HG03103 (cell line): ENCODE measurements around the gene STEAP3.
A peak's percentile ranks its signal among the peaks of the same experiment; 100 is the strongest.

Source experiments
- ATAC-seq: cut with Tn5 transposase; IDR thresholded peaks from one replicate; pipeline ENCODE4 v1.9.1; 2021; ENCODE audit warnings: low read depth; ENCODE audit not compliant: unreplicated experiment

The STEAP3 gene

GRCh38 chr2:119223521-119224390, at the start of gene STEAP3:
Gene STEAP3 (plus strand): TSS chr2:119223834. CDS start chr2:119231013, 7,179 bp downstream.
- peak; percentile 64 for ATAC-seq

- ATAC-seq: peak; percentile 71
These were observed 49.2 kb upstream of the STEAP3 start for GRCh38 chr2:119174216-119174992.

- ATAC-seq: no peak
These were observed 48.7 kb upstream of the STEAP3 start for GRCh38 chr2:119174993-119175347.

GRCh38 chr2:119175517-119175916, 48.1 kb upstream of the STEAP3 start:
- no peak for ATAC-seq

- ATAC-seq: no peak
These were observed 46.3 kb upstream of the STEAP3 start for GRCh38 chr2:119177171-119177837.

GRCh38 chr2:119177838-119178190, 45.8 kb upstream of the STEAP3 start:
- ATAC-seq: no peak

- ATAC-seq: no peak
These were observed 44.9 kb upstream of the STEAP3 start for GRCh38 chr2:119178776-119179175.

GRCh38 chr2:119179202-119179601, 44.4 kb upstream of the STEAP3 start:
- ATAC-seq: no peak

GRCh38 chr2:119179991-119180390, 43.6 kb upstream of the STEAP3 start:
- no peak for ATAC-seq

GRCh38 chr2:119180892-119181291, 42.7 kb upstream of the STEAP3 start:
- no peak for ATAC-seq

- ATAC-seq: no peak
These were observed 42.2 kb upstream of the STEAP3 start for GRCh38 chr2:119181391-119181790.

GRCh38 chr2:119181791-119182445, 41.7 kb upstream of the STEAP3 start:
- no peak for ATAC-seq

- no peak for ATAC-seq
These were observed 39.1 kb upstream of the STEAP3 start for GRCh38 chr2:119184512-119184911.

GRCh38 chr2:119190321-119191111, 33.1 kb upstream of the STEAP3 start:
- no peak for ATAC-seq

- no peak for ATAC-seq
These were observed 30.7 kb upstream of the STEAP3 start for GRCh38 chr2:119192893-119193292.

GRCh38 chr2:119195001-119195400, 28.6 kb upstream of the STEAP3 start:
- ATAC-seq: no peak

- ATAC-seq: no peak
These were observed 27.7 kb upstream of the STEAP3 start for GRCh38 chr2:119195887-119196286.

GRCh38 chr2:119196301-119197125, 27.1 kb upstream of the STEAP3 start:
- no peak for ATAC-seq

GRCh38 chr2:119197126-119197405, 26.6 kb upstream of the STEAP3 start:
- ATAC-seq: no peak
